Body of pancreas (tissue), 4 donors: Measurements from ENCODE around the gene CMPK2. TPM values are rescaled to one million over a fixed set of nuclear protein-coding genes. Genes with fewer than 3 reads are reported as not detected.

Source experiments
- ATAC-seq: fragments of 150-250 bp; one replicate; pipeline ENCODE4 v1.9.1; 2016
- DNase-seq, 4 donors: peaks; one replicate each; pipeline ENCODE4 v3.0.0-alpha.2; 2019
- H3K27ac ChIP-seq, 4 donors: fragments of 200-600 bp; sonication (generic); 1 replicate in 3 of 4; 2 replicates in 1 of 4; pipeline versions ENCODE4 v1.5.1 to v1.6.1; 2016 to 2019; ENCODE audit warnings: mild to moderate bottlenecking in 1 of 4, mixed read lengths in 1 of 4, moderate library complexity in 1 of 4
- H3K27me3 ChIP-seq, 2 donors: fragments of 200-600 bp; sonication (generic); one replicate each; pipeline ENCODE4 v1.6.0; 2016; ENCODE audit warnings: mild to moderate bottlenecking in 1 of 2
- H3K36me3 ChIP-seq, 2 donors: fragments of 200-600 bp; sonication (generic); replicated peaks in 1 of 2; 2 replicates each; pipeline ENCODE4 v1.5.1; 2016; ENCODE audit warnings: low read depth in 2 of 2; ENCODE audit not compliant: insufficient read depth in 1 of 2
- H3K4me1 ChIP-seq: fragments of 200-600 bp; sonication (generic); one replicate; pipeline ENCODE4 v1.6.0; 2016
- H3K4me3 ChIP-seq, 2 donors: fragments of 200-600 bp; sonication (generic); 1 replicate in 1 of 2; 2 replicates in 1 of 2; pipeline ENCODE4 v1.5.1; 2016 to 2019
- H3K9me3 ChIP-seq, 3 donors: fragments of 200-600 bp; sonication (generic); 1 replicate in 2 of 3; 2 replicates in 1 of 3; pipeline ENCODE4 v1.5.1; 2016
- CTCF ChIP-seq, 7 experiments: fragments of 450-650 bp in 4 of 7; fragments of 200-600 bp in 3 of 7; sonication (generic) in 3 of 7; IDR thresholded peaks; one replicate each; pipeline ENCODE4 v1.5.1; 2016 to 2019; ENCODE audit warnings: antibody characterized with exemption in 7 of 7
- POLR2A ChIP-seq, 3 donors: fragments of 450-650 bp; IDR thresholded peaks; one replicate each; pipeline ENCODE4 v1.6.1; 2016; ENCODE audit warnings: antibody characterized with exemption in 3 of 3, mild to moderate bottlenecking in 2 of 3
- WGBS, 2 donors: methylation state at CpG; one replicate each; pipeline ENCODE4 v1.1.5; 2017; 5-methylcytosine and 5-hydroxymethylcytosine counted together
- intact Hi-C: fragments of 100-400 bp; cut with DNase I; formaldehyde crosslinking; loops from one replicate; pipeline ENCODE4 v1.15.1; 2023
- total RNA-seq, 2 donors: library from RNA; depleted of rRNA; stranded (reverse); fragments of >200 nt; gene quantifications; one replicate each; pipeline ENCODE4 v1.1.0, GENCODE V29; 2016

The CMPK2 gene
- total RNA-seq, 2 donors from 2014 or later, result 6.7 to 6.9 TPM

- H3K4me1 ChIP-seq, result no peaks in the 10 kb centered on the region
- no peaks in the 10 kb centered on the region for H3K27me3 ChIP-seq
- ATAC-seq (no peak), DNase-seq (no peak)
- no peaks in the 10 kb centered on the region for H3K36me3 ChIP-seq
- H3K9me3 ChIP-seq, result peaks cover 0 to 61% (median 2%) of the 10 kb centered on the region in 3 donors
- WGBS, 2 donors, result 85 to 88% methylated on average over 2 of the region's 2 CpGs
- TF ChIP-seq POLR2A (IDR thresholded peaks at IDR 0.05) (no peak), CTCF (IDR thresholded peaks at IDR 0.05) (no peak)
- no peak overlapping the region for H3K4me3 ChIP-seq
- intact Hi-C loops, result no loop called here
- H3K27ac ChIP-seq, result no peak overlapping the region
Measured at GRCh38 chr2:6841537-6842287, 24.0 kb downstream of the CMPK2 start.

- DNase-seq (no peak), ATAC-seq (no peak)
- no peak overlapping the region for H3K4me3 ChIP-seq
- 91 to 94% methylated on average over 4 of the region's 4 CpGs for WGBS, 2 donors
- H3K4me1 ChIP-seq, result no peaks in the 10 kb centered on the region
- no peak overlapping the region for H3K27ac ChIP-seq
- no peaks in the 10 kb centered on the region for H3K27me3 ChIP-seq
- intact Hi-C loops, result no loop called here
- H3K9me3 ChIP-seq, result peaks cover 0 to 38% (median 2%) of the 10 kb centered on the region in 3 donors
- no peak for TF ChIP-seq POLR2A (IDR thresholded peaks at IDR 0.05)
- no peak for TF ChIP-seq CTCF (IDR thresholded peaks at IDR 0.05)
- H3K36me3 ChIP-seq, result no peaks in the 10 kb centered on the region
Measured at GRCh38 chr2:6838673-6839319, 26.9 kb downstream of the CMPK2 start.

- Histone ChIP-seq H3K4me3 (no peak overlapping the region), H3K27ac (no peak overlapping the region), H3K4me1 (no peaks in the 10 kb centered on the region), H3K36me3 (no peaks in the 10 kb centered on the region), H3K27me3 (no peaks in the 10 kb centered on the region), H3K9me3 (peaks cover 0 to 17% (median 0%) of the 10 kb centered on the region in 3 donors)
- intact Hi-C loops, result no loop called here
- ATAC-seq (no peak), DNase-seq (no peak)
- TF ChIP-seq CTCF (IDR thresholded peaks at IDR 0.05), result no peak
- TF ChIP-seq POLR2A (IDR thresholded peaks at IDR 0.05), result no peak
Measured at GRCh38 chr2:6835467-6835866, 30.2 kb downstream of the CMPK2 start.

GRCh38 chr2:6834163-6834562, 31.5 kb downstream of the CMPK2 start:
- TF ChIP-seq CTCF (IDR thresholded peaks at IDR 0.05), result no peak
- TF ChIP-seq POLR2A (IDR thresholded peaks at IDR 0.05), result no peak

GRCh38 chr2:6833300-6833604, 32.5 kb downstream of the CMPK2 start:
- no peaks in the 10 kb centered on the region for H3K4me1 ChIP-seq
- DNase-seq, result no peak
- ATAC-seq, result no peak
- no peaks in the 10 kb centered on the region for H3K36me3 ChIP-seq
- H3K27ac ChIP-seq, result no peak overlapping the region
- no peaks in the 10 kb centered on the region for H3K27me3 ChIP-seq
- WGBS, 2 donors, result 83 to 85% methylated on average over 2 of the region's 2 CpGs
- H3K4me3 ChIP-seq, result no peak overlapping the region
- TF ChIP-seq CTCF (IDR thresholded peaks at IDR 0.05), result no peak
- no peak for TF ChIP-seq POLR2A (IDR thresholded peaks at IDR 0.05)
- intact Hi-C loops, result no loop called here
- peaks cover 0 to 12% (median 0%) of the 10 kb centered on the region in 3 donors for H3K9me3 ChIP-seq

More at GRCh38 chr2:6834163-6834562, 31.5 kb downstream of the CMPK2 start:
- Histone ChIP-seq H3K27ac (no peak overlapping the region), H3K36me3 (no peaks in the 10 kb centered on the region), H3K9me3 (peaks cover 0 to 12% (median 0%) of the 10 kb centered on the region in 3 donors), H3K4me1 (no peaks in the 10 kb centered on the region), H3K4me3 (no peak overlapping the region), H3K27me3 (no peaks in the 10 kb centered on the region)
- ATAC-seq (no peak), DNase-seq (no peak)
- intact Hi-C loops, result no loop called here
